D721Med (cell line): ENCODE data around the gene APBB3.

Experiments
- DNase-seq: peaks from one replicate; pipeline ENCODE4 v3.0.0; 2011; ENCODE audit warnings: low spot score; ENCODE audit not compliant: insufficient read length
- FAIRE-seq: peaks from 2 replicates; lab custom pipeline; 2011; peaks lifted over from hg19 to GRCh38; lab: Jason Lieb, UNC
- CTCF ChIP-seq: IDR thresholded peaks from 2 replicates; pipeline ENCODE4 v1.5.1; 2012; ENCODE audit warnings: mild to moderate bottlenecking, control low read depth; ENCODE audit not compliant: insufficient read depth; ENCODE audit errors: missing control alignments

Gene APBB3

DNA sequence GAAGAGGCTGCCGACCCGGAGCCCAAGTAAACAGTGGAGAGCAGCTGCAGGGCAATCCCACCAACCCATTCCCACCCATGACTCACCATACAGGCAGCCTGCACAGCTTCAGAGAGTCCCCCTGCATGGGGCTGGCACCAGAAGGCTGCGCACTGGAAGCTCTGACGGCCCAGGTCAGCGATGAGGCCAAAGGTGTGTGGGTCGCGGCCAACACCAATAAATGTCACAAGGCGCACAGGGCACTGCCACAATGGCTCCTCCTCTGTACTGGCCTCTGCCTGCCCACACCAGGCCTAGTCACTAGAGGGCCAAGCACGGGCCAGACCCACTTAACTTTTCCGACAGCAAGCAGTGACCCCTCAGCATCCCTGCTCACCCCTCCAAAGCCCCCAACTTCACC lies 4.2 kb downstream of the APBB3 start:
- no peak for TF ChIP-seq CTCF
- FAIRE-seq (no peak), DNase-seq (no peak)

GRCh38 chr5:140558542-140558941 lies 5.9 kb downstream of the APBB3 start:
- TF ChIP-seq CTCF, result no peak
- FAIRE-seq, result no peak

DNA sequence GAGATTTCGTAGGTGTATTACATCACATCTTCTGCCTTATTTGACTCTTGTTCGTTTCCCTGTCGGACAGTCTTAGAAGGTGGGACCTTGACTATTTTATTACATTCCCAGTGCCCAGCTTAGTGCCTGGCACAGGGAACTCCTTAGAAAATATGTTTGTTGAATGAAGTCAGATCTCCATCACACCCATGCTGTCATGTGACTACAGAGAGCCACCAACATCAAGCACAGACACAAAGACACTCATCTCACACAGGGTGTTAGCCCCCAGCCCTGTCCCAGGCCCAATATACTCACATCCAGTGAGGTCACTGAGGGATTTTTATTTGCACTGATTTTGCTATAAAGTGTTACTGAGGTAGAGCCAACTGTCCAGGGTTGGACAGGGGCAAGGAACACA lies 6.4 kb downstream of the APBB3 start:
- DNase-seq, result no peak
- TF ChIP-seq CTCF, result no peak
- no peak for FAIRE-seq

More at GRCh38 chr5:140558542-140558941, 5.9 kb downstream of the APBB3 start:
- no peak for DNase-seq

DNA sequence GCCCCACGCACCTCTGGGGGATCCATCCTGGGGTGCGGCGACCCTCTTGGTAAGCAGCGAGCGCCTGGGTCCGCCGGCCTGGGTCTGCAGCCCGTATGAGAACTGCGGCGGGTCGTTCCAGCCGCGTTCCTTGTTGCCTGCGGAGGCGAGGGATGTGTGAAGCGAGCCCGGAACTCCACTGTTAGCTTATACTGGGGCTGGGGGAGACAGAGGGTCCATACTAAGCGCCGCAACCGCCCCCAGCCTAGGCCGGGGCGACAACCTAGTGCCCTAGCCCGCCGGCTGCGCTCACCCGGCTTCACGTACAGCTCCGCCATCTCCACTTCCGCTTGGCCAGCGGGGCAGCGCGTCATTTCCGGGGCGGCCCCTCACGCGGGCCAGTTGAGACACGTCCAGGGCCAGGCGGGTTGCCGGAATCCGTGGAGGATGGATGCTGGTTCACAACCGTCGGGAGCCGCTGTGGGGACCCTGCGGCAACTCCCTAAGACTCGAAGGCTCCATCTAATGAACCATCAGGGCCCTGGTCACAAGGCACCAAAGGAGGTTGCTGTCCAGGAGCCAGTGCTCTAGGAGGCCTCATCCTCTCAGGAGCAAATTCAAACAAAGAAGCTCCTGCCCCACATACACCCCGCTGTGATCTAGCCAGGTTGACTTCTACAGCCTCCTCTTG lies 7.1 kb downstream of the APBB3 start, which contains the start of gene SRA1:
TSS of gene SRA1 (minus strand) at position 338 of the 670 bp plus-strand sequence. CDS start at position 317, 21 bp downstream.
- TF ChIP-seq CTCF, result no peak
- peak; percentile 97 for DNase-seq
- no peak for FAIRE-seq

DNA sequence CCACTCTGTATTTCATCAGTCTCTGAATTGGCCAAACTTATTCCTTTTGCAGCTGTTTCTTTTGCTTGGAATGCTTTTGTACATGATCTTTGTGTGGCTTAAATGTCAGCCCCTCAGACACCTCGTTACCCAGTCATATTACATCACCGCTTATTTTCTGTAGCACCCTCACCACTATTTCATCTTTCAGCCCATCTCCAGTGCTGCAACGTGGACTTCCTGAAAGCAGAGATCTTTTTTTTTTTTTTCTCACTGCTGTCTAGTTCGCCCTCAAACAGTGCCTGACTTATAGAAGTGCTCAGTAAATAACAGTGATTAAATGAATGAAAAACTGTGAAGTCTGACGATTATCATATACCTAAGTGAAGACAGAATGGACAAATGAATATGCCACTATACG lies 8.0 kb downstream of the APBB3 start:
- TF ChIP-seq CTCF, result no peak
- no peak for FAIRE-seq
- no peak for DNase-seq

DNA sequence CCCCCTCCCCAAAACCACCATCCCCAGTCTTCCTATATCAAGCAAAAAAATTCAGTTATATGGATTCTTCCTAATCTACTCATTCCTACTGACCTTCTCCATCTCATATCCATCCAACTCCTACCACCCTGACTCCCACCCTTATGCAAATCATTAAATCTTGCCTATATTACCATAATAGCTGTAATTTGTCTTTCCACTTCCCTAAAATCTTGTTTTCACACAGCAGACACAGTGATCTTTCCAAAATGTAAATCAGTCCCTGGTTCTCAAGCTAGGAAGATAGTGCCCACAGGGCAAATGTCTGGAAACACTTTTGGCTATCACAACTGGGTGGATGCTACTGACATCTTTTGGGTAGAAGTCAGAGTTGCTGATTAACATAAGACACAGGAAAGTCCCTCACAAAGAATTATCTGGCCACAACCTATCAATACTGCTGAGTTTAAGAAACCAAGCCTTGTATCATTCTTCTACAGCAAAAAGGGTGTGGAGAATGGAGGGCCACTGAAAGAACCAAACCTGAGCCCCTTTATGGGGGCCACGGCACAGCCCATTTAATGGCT lies 8.6 kb downstream of the APBB3 start:
- no peak for FAIRE-seq
- TF ChIP-seq CTCF, result no peak
- DNase-seq, result no peak

DNA sequence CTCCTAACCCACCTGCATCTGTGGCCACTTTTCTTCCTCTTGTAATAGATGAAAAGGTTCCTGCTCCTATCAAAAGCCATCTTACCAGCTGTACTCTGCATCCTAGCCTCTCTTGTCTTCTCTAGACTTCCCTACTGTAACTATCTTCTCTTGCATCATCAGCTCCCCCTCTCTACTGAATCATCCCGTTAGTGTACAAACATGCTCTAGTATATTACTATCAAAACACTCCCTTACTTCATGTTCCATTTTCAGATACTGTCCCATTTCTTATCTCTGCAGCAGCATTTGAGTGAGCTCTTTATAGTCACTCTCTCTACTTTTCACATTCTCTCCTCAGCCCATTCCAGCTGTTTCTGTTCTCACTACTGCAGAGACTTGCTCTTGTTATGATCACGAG lies 9.9 kb downstream of the APBB3 start:
- FAIRE-seq (no peak), DNase-seq (no peak)
- no peak for TF ChIP-seq CTCF
